NCI-H524 (cell line): ENCODE results near the gene FIBCD1.
A peak's percentile ranks its signal among the peaks of the same experiment; 100 is the strongest.

Experiments used
- DNase-seq, 2 experiments: peaks; one replicate each; lab custom pipeline; 2025; lab: John Stamatoyannopoulos, UW

The FIBCD1 gene

GRCh38 chr9:130936285-130937117 lies 2.5 kb downstream of the FIBCD1 start:
- DNase-seq = peak; percentile 93 to 96

GRCh38 chr9:130935648-130936271 lies 3.3 kb downstream of the FIBCD1 start:
- no peak for DNase-seq

DNA sequence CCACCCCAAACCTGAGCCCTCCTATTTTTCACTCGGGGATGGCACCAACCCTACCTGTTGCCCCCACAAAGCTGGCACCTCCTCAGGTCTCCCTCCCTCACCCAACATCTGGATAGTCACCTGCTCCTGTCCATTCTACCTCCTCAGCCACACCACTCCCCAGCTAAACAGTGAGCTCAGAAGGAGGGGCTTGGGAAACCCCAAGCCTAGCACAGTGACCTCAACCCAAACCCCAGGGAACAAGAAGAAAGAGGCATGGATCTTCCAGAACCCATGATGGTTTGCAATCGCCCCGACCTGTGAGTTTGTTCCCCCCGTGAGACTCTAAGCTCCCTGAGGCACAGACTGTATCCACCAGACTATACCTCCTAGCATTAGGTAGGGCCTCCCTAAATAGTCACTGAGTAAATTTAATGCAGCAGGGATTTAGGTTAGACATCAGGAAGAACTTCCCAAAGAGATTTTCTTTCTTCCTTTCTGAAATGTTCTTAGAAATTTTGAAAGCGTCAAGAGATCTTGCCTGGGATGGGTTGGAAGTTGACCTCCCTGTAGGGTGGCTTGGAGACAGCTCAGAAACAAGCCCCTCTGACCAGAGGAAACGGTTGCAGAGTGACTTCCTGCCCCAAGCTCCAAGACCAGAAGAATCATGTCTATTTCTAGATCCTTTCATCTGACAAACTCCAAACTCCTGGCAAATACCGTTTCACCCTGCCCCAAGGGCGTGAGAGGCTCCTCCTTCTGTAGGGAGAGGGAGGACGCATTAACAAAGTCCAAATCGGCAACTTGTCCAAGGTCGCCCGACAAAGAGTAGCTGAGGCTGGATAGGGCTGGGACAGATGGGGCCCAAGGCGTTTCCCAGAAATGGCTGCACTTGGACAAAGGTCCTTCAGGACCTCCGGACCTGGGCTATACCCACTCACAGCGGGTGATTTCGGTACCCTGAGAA lies 4.1 kb downstream of the FIBCD1 start:
- DNase-seq = no peak

- peak in 1 of 2 experiments; percentile 61 for DNase-seq
Observed at GRCh38 chr9:130934246-130934645, 4.8 kb downstream of the FIBCD1 start.

DNA sequence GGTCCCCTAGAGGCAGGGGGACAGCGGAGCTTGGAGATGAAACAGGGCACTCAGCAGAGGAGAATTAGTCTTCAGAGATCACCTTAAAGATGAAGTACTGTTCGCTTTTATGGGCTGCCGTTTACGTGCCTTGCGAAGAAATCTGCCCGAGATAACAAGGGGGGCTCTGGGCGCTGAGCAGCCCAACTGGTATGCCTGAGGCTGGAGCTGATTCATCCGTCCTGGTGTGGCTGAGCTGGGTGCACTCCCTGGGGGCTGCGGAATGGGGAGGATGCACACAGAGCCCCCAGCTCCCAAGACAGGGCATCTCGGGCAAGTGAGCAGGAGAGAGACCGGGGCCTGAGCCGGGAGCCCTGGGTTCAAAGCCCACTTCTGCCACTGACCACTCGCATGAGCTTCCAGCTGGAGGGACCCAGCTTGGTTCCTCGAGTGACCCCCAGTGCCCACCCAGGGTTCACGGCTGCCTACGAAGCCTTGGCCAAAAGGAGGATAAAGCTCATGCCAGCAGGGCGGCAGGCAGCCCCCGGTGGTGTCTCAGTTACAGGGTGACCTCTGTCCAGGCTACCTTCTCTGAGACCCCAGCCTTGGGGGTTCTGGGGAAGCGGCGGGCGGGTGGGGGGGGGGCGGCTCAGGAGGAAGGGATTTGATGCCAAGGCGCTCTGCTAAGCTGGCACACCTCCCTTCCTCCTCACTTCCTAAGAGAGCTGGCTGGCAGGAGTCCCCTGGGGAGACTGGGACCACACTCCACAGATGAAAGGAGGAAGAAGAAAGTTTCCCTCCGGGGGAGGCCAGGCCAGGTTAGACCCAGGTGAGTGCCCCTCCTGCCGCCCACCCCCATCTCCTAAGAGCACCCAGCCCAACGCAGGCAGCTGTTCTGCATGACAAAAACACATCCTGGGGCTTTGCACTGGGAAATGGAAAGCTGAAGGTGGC lies 5.7 kb downstream of the FIBCD1 start:
- DNase-seq = peak in 1 of 2 experiments; percentile 20

DNA sequence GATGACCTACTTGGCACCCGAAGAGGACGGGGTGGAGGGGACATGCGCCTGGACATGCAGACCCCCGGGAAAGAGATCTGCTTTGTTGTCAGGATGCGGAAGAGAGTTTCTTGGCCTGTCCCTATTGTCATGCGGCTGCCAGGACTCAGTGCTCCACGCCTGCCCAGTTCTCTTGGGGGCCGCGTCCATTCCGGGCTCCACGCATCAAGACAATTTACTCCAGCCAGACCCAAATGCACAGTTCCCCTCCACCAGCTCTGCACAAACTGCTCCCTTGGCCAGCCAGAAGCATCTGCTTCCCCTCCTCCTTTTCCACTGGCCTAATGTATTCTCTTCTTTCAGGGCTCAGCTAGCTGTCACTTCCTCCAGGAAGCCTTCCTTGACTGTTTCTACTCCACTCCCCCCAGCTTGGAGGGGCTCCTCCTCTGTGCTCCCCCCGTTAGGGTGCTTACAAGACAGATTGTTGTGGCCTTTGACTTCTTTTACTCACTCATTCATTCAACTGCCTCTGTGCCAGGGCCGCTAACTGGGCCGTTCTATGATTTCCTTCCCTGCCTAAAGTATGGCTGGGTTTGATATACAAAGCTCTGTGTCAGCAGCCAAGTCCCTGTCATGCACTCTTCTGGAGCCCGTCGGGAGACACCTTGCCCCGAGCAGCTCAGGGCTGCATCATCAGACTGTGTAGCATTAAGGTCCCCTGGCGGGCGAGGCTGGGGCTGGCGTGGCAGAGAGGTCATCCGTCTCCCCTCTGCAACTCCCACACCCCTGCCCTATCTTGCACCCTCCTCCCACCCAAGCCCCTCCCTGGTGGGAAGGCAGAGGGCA lies 6.6 kb downstream of the FIBCD1 start:
- DNase-seq = no peak

- DNase-seq = no peak
Observed at GRCh38 chr9:130931508-130932254, 7.4 kb downstream of the FIBCD1 start.

GRCh38 chr9:130930804-130931349 lies 8.2 kb downstream of the FIBCD1 start:
- no peak for DNase-seq

DNA sequence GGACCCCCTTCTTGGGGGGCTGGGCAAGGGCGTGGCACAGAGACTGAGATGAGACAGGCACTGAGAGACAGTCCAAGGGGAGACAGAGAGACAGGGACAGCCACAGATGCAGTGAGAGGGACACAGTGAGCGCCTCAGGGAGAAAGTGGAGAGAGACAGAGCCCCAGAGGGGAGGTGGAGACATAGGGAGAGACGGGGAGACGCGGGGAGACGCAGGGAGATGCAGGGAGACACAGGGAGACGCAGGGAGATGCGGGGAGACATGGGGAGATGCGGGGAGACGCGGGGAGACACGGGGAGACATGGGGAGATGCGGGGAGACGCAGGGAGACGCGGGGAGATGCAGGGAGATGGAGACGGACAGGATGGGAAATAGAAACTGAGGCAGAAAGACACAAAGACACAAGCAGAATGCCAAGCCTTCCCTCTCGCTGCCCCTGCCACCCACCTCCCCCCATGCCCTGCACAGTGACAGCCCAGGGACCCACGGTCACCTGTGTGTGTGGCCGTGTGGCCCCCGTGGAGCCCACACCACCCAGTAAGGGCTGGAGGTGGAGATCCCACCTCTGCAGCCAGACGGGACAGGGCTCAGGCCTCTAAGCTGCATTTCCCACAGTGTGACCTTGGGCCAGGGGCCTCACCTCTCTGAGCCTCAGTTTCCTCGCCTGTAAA lies 8.8 kb downstream of the FIBCD1 start:
- DNase-seq = no peak

DNA sequence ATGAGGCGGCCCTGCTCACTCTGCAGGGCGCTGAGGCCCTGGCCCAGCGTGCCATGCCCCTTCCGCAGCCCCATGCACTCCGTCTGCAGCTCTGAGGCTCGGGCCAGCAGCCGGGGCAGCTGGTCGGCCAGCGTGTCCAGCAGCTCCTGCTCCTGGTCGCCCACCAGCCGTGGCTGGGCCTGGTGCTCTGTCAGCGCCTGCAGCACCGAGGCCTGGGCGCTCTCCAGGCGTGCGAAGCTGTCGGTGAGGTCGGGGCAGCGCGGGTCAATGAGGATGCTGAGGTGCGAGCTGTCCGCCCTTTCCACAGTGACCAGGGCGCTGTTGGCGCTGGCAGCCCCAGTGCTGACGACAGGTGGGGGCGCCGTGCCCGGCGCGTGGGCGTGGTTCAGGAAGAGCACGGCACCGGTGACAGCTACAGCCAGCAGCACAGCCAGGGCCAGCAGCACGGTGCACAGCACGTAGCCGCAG lies 9.4 kb downstream of the FIBCD1 start:
- DNase-seq = no peak

DNA sequence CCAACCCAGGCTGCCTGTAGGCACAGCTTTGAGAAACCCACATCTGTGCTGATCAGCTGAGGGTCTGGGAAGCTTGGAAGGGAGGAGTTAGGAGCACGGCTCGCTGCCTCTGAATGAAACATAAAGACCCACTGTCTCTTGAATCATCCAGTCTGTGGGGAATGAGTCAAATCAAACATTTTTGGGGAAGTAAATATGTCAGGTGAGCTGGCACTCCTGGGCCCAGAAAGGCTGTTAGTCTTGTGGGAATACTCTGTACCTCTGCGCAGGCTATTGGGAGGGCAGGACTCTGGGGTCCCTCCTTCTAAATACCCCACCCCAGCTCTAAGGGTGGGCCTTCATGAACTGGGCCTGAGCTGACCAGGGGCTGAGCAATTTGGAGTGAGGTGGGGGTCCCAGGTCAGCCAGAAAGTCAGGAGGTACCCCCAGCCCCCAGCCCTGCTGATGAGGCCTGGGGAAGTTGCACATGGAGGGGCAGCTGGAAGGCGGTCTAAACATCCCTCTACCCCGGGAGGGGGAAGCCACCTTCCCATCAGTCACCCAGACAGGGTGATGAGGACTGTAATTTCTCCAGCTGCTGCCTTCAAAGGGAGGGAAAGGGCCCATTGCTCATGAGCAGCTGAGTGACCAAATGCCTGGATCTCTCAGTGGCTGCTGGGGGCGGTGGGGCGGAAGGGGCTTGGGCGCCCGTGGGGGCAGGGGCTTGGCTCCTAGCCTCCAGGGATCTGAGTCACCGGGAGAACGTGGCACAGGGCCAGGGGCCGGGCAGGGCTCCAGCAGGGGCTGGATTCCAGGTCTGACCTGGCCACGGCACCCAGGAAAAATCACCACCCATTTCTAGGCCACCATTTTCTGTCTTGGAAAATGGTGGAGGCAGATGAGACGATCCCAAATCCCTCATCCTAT lies 10.8 kb downstream of the FIBCD1 start:
- peak in 1 of 2 experiments; percentile 43 for DNase-seq

GRCh38 chr9:130927338-130927737 lies 11.7 kb downstream of the FIBCD1 start:
- DNase-seq = no peak

DNA sequence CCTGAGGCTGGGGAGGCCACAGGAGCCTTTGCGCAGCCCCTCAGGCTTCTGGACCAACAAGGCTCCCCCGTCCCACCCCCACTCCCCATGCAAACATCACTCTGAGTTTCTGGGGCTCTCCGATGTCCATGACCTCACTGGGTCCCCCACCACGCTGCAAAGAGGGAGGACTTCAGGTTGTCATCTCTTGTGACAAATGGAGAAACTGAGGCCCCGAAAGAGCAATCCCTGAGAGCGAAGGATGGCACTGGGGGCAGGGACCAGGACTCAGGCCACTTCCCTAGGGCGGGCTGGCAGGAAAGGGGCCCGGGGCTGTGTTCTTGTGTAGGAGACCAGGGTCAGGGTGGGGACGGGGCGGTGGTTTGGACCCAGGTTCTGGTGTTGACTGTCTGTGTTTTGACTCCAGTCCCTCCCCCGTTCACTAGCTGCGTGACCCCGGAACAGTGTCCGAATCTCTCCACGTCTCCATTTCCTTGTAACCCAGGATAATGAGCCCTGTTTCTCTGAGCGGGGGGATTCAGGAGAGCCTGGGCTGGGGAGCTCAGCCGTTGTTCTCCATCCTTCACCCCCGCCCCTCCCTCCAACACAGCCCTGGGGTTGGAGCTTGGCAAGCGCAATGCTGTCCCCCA lies 13.9 kb downstream of the FIBCD1 start:
- DNase-seq = no peak

GRCh38 chr9:130924448-130924788 lies 14.6 kb downstream of the FIBCD1 start:
- DNase-seq = no peak

DNA sequence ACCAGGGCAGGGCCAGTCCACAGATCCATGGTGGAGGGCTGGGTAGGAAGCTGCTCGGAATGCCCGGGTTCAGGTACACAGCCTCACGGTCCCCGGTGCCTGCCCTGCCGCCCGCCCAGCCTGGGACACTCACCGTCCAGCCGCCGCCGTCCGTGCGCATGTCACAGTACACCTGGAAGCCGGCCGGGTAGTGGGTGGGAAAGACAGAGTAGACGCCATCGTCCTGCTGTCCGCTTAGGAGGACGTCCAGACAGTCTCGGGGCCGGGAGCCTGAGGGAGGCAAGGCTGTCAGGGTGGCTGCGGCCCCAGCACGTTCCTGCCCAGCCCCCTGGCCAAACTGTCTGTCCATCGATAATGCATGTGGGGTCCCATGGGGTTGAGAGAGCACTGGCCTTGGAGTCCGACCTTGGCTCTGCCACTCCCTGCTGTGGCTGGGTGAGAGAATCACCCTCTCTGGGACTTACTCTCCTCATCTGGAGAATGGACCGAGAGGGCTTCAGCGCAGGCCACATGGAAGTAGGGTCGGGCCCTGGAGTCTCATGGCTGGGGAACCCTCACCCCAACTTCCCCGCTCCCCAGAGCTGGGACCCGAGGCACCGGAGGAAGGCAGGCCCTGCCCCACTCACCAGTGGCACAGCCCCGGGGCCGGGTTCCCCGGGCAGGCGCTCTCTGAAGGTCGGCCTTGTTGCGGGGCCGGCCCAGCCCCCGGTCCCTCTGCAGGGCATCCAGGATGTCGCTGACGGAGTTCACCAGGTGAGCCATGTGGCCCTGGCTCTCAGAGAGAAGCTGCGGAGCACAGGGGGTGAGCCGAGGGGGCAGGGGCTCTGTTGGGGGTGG lies 15.2 kb downstream of the FIBCD1 start:
- no peak for DNase-seq

GRCh38 chr9:130922893-130923610 lies 16.0 kb downstream of the FIBCD1 start:
- DNase-seq = no peak
